ENCODE results near the gene ZNF264. TPM values are rescaled to one million over a fixed set of nuclear protein-coding genes. Genes with fewer than 3 reads are reported as not detected.
"Not testable (repeated sequence)": the region's sequence is repeated elsewhere in the genome, so short reads cannot be mapped to it uniquely, and the experiment has no call there.

Gene ZNF264
- 10 to 100 TPM; 41.1 to 43.8 TPM for total RNA-seq
- total RNA-seq = 61.4 to 81.4 reads per million in 2 donors

DNA sequence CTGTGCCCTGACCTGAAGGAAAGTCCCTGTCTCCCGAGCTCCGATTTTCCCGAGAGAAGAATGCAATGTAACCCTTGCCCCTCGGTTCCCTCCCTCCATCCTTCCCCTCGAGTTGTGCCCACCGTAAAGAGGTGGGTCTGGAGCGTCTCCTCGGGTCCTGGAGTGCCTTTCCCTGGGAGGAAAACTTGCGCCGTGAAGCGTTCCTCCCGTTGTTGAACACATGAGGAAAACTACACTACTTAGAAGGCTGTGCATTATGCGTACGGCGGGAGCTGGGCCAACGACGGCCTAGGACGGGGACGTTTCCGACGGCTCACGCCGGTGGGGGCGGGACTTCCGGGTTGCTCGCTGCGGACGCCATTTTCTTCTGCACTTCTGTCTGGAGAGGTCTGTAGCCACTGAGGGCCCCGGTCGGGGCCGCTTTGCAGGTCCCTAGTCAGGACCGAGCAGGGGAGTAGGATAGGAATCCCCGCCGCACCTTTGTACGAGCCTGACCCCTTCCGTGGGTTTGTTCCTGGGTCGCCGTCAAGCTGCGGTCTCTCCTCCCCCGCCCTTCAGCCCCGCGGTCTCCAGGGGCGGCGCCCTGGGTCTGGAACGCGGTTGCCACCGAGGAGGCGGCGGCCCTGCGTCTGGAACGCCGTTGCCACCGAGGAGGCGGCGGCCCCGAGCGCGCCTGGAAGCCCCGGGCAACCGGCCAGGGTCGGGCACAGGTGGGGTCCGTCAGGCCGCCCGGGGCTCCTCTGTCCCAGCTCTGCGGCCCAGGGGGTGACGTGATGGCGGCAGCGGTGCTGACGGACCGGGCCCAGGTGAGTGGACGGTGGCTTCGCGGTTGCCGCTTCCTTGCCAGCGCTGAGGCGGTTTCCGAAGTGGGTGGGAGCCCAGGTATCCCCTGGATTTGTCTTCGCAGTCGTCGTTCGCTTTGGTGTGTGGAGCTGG, at the start of gene ZNF264:
TSS of gene ZNF264 (plus strand) at position 360 of the 936 bp plus-strand sequence. CDS start at position 774, 414 bp downstream.
- peaks cover 2% of the 10 kb centered on the region for H3K36me3 Mint-ChIP-seq (ENCODE audit: low read depth)

GRCh38 chr19:57141699-57142098, 49.6 kb upstream of the ZNF264 start:
- H3K4me3 Mint-ChIP-seq = no peak overlapping the region
- DNase-seq (no peak), ATAC-seq (no peak)
- no peaks in the 10 kb centered on the region for H3K9me3 ChIP-seq (ENCODE audit: control insufficient read depth, low read length, poor library complexity, severe bottlenecking)
- H3K27ac Mint-ChIP-seq = no peak overlapping the region
- H3K27me3 Mint-ChIP-seq = peaks cover 4% of the 10 kb centered on the region
- no peaks in the 10 kb centered on the region for H3K4me1 Mint-ChIP-seq
- H3K36me3 Mint-ChIP-seq (ENCODE audit: low read depth) = no peaks in the 10 kb centered on the region

More for the DNA sequence above, at the start of gene ZNF264:
- Mint-ChIP-seq H3K27me3 (peaks cover 5% of the 10 kb centered on the region), H3K4me1 (peaks cover 12% of the 10 kb centered on the region), H3K27ac (peak within 1 kb of the TSS; percentile 91), H3K4me3 (peak within 1 kb of the TSS; percentile 87)
- ATAC-seq (peak; percentile 97), DNase-seq (peak; percentile 77 to 81 (median 78))
- H3K9me3 ChIP-seq (ENCODE audit: control insufficient read depth, low read length, poor library complexity, severe bottlenecking) = peaks cover 3% of the 10 kb centered on the region

GRCh38 chr19:57152921-57153320, 38.4 kb upstream of the ZNF264 start:
- H3K27ac Mint-ChIP-seq = no peak overlapping the region
- H3K36me3 Mint-ChIP-seq (ENCODE audit: low read depth) = no peaks in the 10 kb centered on the region
- no peaks in the 10 kb centered on the region for H3K27me3 Mint-ChIP-seq
- no peak for ATAC-seq
- H3K4me3 Mint-ChIP-seq = no peak overlapping the region
- no peaks in the 10 kb centered on the region for H3K4me1 Mint-ChIP-seq
- H3K9me3 ChIP-seq (ENCODE audit: control insufficient read depth, low read length, poor library complexity, severe bottlenecking) = no peaks in the 10 kb centered on the region
- no peak for DNase-seq

DNA sequence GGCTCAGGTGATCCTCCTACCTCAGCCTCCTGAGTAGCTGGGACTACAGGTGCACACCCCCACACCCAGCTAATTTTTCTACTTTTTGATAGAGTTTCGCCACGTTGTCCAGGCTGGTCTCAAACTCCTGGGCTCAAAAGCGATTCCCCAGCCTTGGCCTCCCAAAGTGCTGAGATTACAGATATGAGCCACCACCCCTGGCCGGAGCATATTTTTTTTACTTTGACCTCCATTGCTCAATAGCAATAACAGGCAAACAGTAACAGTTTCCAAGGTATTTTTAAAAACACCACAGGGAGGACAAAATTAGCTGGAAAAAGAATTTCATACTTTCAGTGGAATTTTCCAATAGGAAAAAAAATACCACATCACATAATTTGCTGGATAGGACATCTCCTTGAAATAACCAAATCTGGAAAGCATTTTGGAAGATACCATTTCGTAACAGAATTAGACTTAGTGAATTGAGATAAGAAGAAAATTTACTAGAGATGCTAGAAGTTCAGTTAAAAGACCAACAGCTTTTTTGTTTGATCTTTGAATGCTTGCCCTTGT, 29.2 kb upstream of the ZNF264 start:
- Mint-ChIP-seq H3K36me3 (ENCODE audit: low read depth) (peaks cover 5% of the 10 kb centered on the region), H3K4me1 (no peaks in the 10 kb centered on the region), H3K4me3 (no peak overlapping the region), H3K27ac (no peak overlapping the region), H3K27me3 (no peaks in the 10 kb centered on the region)
- ATAC-seq (no peak), DNase-seq (no peak)
- no peaks in the 10 kb centered on the region for H3K9me3 ChIP-seq (ENCODE audit: control insufficient read depth, low read length, poor library complexity, severe bottlenecking)

DNA sequence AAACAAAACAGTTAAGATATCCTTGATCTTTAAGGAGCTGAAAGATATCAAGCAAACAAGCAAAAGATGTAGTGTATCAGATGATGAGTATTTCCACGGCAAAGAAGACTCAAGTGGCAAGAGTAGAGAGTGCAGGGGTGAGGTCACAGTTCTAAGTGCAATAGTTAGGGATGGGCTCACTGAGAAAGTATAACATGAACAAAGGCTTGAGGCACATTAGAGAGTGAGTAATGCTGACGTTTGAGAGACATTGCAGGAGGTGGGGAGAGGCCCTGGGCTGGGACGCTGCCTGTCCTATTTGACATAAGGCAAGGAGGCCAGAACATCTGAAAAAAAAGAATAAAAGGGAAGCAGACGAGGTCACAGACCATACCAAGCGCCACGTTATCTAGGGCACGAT, 25.5 kb upstream of the ZNF264 start:
- Mint-ChIP-seq H3K4me3 (no peak overlapping the region), H3K36me3 (ENCODE audit: low read depth) (peaks cover 5% of the 10 kb centered on the region), H3K27ac (no peak overlapping the region), H3K27me3 (no peaks in the 10 kb centered on the region), H3K4me1 (no peaks in the 10 kb centered on the region)
- ATAC-seq (no peak), DNase-seq (no peak)
- no peaks in the 10 kb centered on the region for H3K9me3 ChIP-seq (ENCODE audit: control insufficient read depth, low read length, poor library complexity, severe bottlenecking)

DNA sequence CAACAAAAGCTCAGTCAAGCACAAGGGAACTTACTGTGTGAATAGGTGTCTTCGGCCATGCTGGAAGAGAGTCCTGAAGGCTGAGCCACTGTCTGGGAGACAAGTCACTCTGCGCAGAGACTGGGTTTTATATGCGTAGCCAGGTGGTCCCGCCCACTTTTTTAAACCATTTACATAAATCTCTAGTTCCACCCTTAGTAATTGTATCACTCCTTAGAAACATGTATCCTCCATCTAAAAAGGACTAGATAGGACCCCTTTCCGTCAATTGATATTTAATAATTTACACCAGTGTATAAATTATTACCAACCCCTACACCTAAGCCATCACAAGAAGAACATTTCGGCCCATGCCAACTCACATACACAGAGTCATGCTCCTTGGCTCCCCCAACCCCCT, 23.9 kb upstream of the ZNF264 start, which contains the start of gene DUXA:
TSS of gene DUXA (minus strand) at position 101 of the 400 bp plus-strand sequence. CDS start at position 59, 42 bp downstream.
- no peak for ATAC-seq

GRCh38 chr19:57171551-57172081, 19.7 kb upstream of the ZNF264 start:
- Mint-ChIP-seq H3K36me3 (ENCODE audit: low read depth) (no peaks in the 10 kb centered on the region), H3K27me3 (no peaks in the 10 kb centered on the region), H3K4me3 (peak overlapping the region; percentile 85), H3K4me1 (peaks cover 2% of the 10 kb centered on the region), H3K27ac (peak overlapping the region; percentile 6)
- DNase-seq = peak; percentile 22 to 35 (median 30)
- peak; percentile 82 for ATAC-seq
- H3K9me3 ChIP-seq (ENCODE audit: control insufficient read depth, low read length, poor library complexity, severe bottlenecking) = no peaks in the 10 kb centered on the region

More for the DNA sequence above, 23.9 kb upstream of the ZNF264 start, which contains the start of gene DUXA:
- Mint-ChIP-seq H3K27me3 (no peaks in the 10 kb centered on the region), H3K36me3 (ENCODE audit: low read depth) (peaks cover 5% of the 10 kb centered on the region), H3K4me1 (peaks cover 2% of the 10 kb centered on the region), H3K4me3 (no peak within 1 kb of the TSS), H3K27ac (no peak within 1 kb of the TSS)
- no peaks in the 10 kb centered on the region for H3K9me3 ChIP-seq (ENCODE audit: control insufficient read depth, low read length, poor library complexity, severe bottlenecking)
- DNase-seq = no peak

- DNase-seq (no peak), ATAC-seq (no peak)
- H3K4me1 Mint-ChIP-seq = peaks cover 12% of the 10 kb centered on the region
- no peak overlapping the region for H3K27ac Mint-ChIP-seq
- peaks cover 5% of the 10 kb centered on the region for H3K27me3 Mint-ChIP-seq
- peaks cover 2% of the 10 kb centered on the region for H3K36me3 Mint-ChIP-seq (ENCODE audit: low read depth)
- H3K9me3 ChIP-seq (ENCODE audit: control insufficient read depth, low read length, poor library complexity, severe bottlenecking) = peaks cover 3% of the 10 kb centered on the region
- H3K4me3 Mint-ChIP-seq = no peak overlapping the region
These were observed 999 bp upstream of the ZNF264 start for GRCh38 chr19:57190301-57190700.

- H3K4me1 Mint-ChIP-seq = peaks cover 12% of the 10 kb centered on the region
- DNase-seq = no peak
- H3K27ac Mint-ChIP-seq = peak overlapping the region; percentile 91
- ATAC-seq = peak; percentile 3
- H3K9me3 ChIP-seq (ENCODE audit: control insufficient read depth, low read length, poor library complexity, severe bottlenecking) = peaks cover 3% of the 10 kb centered on the region
- H3K4me3 Mint-ChIP-seq = peak overlapping the region; percentile 87
- H3K36me3 Mint-ChIP-seq (ENCODE audit: low read depth) = peaks cover 5% of the 10 kb centered on the region
- H3K27me3 Mint-ChIP-seq = peaks cover 5% of the 10 kb centered on the region
These were observed 749 bp downstream of the ZNF264 start for GRCh38 chr19:57192077-57192420.

DNA sequence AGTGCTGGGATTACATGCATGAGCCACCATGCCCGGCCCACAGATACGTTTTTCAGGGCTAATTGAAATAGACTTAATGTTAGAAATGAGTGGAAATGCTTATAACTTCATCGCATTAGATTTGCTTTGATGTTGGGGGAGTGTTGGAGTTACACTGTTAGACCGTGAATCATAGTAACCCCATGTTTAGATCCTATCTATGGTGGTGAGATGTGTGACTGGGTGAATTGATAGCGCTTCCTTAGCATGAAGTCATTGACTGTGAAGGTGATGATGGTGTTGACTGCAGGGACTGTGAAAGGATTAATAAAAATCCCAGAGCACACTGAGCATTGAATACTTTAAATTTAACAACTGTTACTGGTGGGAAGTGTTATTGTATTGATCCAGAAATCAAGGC, 1.7 kb downstream of the ZNF264 start:
- no peak for ATAC-seq

DNA sequence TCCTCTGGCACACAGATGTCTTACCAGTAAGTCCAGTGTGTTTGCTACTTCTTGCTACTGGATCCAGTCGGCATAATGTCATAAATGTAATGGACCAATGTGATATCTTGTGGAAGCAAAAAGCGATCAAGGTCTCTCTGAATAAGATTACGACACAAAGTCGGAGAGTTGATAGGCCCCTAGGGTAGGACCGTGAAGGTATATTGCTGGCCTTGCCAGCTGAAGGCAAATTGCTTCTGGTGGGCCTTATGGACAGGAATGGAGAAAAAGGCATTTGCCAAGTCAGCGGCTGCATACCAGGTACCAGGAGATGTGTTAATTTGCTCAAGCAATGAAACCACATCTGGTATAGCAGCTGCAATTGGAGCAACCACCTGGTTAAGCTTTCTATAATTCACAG, 6.6 kb downstream of the ZNF264 start:
- peaks cover 14% of the 10 kb centered on the region for H3K4me1 Mint-ChIP-seq
- ATAC-seq; H3K36me3 Mint-ChIP-seq (ENCODE audit: low read depth); H3K27ac Mint-ChIP-seq; H3K4me3 Mint-ChIP-seq; H3K27me3 Mint-ChIP-seq; H3K9me3 ChIP-seq (ENCODE audit: control insufficient read depth, low read length, poor library complexity, severe bottlenecking); DNase-seq: not testable (repeated sequence)

More for the DNA sequence above, 1.7 kb downstream of the ZNF264 start:
- H3K27me3 Mint-ChIP-seq = no peaks in the 10 kb centered on the region
- H3K27ac Mint-ChIP-seq = peak overlapping the region; percentile 91
- peaks cover 3% of the 10 kb centered on the region for H3K9me3 ChIP-seq (ENCODE audit: control insufficient read depth, low read length, poor library complexity, severe bottlenecking)
- peaks cover 12% of the 10 kb centered on the region for H3K4me1 Mint-ChIP-seq
- no peak for DNase-seq
- peak overlapping the region; percentile 87 for H3K4me3 Mint-ChIP-seq
- peaks cover 5% of the 10 kb centered on the region for H3K36me3 Mint-ChIP-seq (ENCODE audit: low read depth)

- peaks cover 10% of the 10 kb centered on the region for H3K4me1 Mint-ChIP-seq
- DNase-seq (no peak), ATAC-seq (no peak)
- no peak overlapping the region for H3K27ac Mint-ChIP-seq
- no peaks in the 10 kb centered on the region for H3K9me3 ChIP-seq (ENCODE audit: control insufficient read depth, low read length, poor library complexity, severe bottlenecking)
- H3K4me3 Mint-ChIP-seq = no peak overlapping the region
- H3K36me3 Mint-ChIP-seq (ENCODE audit: low read depth) = peaks cover 4% of the 10 kb centered on the region
- no peaks in the 10 kb centered on the region for H3K27me3 Mint-ChIP-seq
These were observed 10.9 kb downstream of the ZNF264 start for GRCh38 chr19:57202160-57202559.

DNA sequence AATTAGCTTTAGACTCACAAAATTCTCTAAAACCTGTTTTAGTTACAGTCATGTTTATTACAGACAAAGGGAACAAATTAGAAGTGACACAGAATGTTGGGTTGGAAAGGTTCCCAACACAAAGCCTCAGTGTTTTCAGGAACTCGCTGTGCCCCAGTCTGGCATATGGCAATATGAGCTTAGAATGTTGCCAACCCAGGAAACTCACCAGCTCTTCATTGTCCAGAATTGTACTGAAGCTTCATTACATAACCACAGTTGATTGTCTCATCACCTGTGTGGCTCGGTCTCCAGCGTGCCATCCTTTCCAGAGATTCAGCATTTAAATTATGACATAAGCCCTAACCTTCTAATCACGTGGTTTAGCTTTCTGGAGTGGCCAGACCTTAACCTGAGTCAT, 19.1 kb downstream of the ZNF264 start:
- ATAC-seq (no peak), DNase-seq (no peak)
- Mint-ChIP-seq H3K4me3 (no peak overlapping the region), H3K36me3 (ENCODE audit: low read depth) (peaks cover 13% of the 10 kb centered on the region), H3K27me3 (no peaks in the 10 kb centered on the region), H3K27ac (no peak overlapping the region), H3K4me1 (no peaks in the 10 kb centered on the region)
- peaks cover 5% of the 10 kb centered on the region for H3K9me3 ChIP-seq (ENCODE audit: control insufficient read depth, low read length, poor library complexity, severe bottlenecking)
